HG03066 (cell line): Measurements from ENCODE around the gene PES1.
"Not testable (repeated sequence)": the region's sequence is repeated elsewhere in the genome, so short reads cannot be mapped to it uniquely, and the experiment has no call there.

Experiments used
- ATAC-seq: cut with Tn5 transposase; IDR thresholded peaks from one replicate; pipeline ENCODE4 v1.9.1; 2021; ENCODE audit warnings: low read depth; ENCODE audit not compliant: unreplicated experiment

PES1 gene

GRCh38 chr22:30591588-30592359, at the start of gene PES1:
TSS of gene PES1 (minus strand) at chr22:30591910. CDS start at chr22:30591833, 77 bp downstream.
- peak; percentile 93 for ATAC-seq

GRCh38 chr22:30640839-30641430, 49.2 kb upstream of the PES1 start:
- no peak for ATAC-seq

DNA sequence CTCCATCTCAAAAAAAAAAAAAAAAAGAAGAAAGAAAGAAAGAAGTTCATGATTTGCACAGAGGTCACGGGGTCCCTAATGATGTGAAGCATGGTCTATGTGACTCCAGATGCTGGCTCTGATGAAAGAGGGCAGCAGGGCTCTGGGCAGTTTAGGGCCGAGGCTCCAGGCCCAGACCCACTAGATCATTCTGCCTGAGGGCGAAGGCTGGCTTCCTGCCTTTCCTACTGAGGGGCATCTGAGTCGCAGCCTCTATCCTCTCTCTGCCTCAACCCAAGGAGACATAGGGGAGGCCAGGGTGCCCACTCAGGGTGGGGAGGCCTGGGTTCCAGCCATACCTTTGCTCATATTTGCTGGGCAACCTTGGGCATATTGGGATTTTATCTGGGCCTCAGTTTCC, 48.7 kb upstream of the PES1 start:
- ATAC-seq = no peak

GRCh38 chr22:30637701-30638114, 46.0 kb upstream of the PES1 start:
- no peak for ATAC-seq

DNA sequence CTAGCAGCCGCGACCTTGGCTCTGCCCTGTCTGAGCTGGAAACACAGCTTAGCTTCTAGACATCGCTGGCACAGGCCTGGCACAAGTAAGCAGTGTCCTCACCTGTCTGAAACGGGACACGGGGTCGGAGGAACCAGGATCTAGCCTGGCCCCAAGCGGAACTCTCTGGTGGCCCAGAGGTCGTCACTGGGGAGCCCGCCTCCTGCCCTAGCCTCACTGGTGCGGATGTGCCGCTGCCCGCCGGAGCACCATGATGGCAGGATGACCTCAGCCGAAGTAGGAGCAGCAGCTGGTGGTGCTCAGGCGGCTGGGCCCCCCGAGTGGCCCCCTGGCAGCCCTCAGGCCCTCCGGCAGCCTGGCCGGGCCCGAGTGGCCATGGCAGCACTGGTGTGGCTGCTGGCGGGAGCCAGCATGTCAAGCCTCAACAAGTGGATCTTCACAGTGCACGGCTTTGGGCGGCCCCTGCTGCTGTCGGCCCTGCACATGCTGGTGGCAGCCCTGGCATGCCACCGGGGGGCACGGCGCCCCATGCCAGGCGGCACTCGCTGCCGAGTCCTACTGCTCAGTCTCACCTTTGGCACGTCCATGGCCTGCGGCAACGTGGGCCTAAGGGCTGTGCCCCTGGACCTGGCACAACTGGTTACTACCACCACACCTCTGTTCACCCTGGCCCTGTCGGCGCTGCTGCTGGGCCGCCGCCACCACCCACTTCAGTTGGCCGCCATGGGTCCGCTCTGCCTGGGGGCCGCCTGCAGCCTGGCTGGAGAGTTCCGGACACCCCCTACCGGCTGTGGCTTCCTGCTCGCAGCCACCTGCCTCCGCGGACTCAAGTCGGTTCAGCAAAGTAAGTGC, 44.7 kb upstream of the PES1 start:
- no peak for ATAC-seq

DNA sequence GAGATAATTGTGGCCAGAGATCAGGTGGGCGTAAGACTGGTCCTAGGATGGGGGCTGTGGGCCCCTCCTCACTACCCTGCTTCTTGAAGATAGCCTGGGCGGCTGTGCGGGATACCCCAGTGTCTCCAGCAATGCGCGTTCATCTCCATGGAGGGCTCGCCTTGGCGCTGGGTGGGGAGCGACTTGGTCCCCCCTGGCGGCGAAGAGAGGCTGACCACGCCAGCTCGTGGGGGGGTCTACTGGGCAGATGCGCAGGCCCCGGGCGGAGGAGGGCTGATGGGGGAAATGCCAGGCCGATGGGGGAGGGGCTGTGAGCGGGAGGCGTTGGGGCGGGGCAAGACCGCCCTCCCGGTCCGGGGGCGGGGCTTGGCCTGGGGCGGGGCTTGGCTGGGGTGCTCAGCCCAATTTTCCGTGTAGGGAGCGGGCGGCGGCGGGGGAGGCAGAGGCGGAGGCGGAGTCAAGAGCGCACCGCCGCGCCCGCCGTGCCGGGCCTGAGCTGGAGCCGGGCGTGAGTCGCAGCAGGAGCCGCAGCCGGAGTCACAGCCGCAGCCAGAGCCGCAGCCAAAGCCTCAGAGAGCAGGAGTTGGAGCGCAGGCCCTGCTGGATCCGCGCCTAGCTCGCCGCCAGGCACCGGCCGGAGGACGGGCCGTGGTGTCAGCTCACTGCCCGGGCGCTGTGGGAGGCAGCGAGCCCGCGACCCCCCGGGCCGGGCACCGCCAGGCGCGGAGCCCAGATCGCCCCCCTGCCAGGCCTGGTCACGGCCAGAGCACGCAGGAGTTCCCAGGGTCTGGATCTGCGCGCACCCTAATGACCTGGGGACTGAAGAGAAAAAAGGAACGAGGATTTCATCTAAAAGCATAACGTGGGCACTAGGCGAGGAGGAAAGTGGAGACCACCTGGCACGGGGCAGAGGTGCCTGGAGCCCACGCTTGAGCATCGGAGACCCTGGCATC, 43.8 kb upstream of the PES1 start, which contains the start of gene SLC35E4:
SLC35E4 (plus strand) TSS at position 509 of the 953 bp plus-strand sequence. CDS start 670 bp downstream, outside the sequence.
- ATAC-seq = peak; percentile 65

- ATAC-seq = peak; percentile 48
Observed at GRCh38 chr22:30634471-30635233, 42.9 kb upstream of the PES1 start.

GRCh38 chr22:30631469-30631868, 39.8 kb upstream of the PES1 start:
- ATAC-seq = not testable (repeated sequence)

DNA sequence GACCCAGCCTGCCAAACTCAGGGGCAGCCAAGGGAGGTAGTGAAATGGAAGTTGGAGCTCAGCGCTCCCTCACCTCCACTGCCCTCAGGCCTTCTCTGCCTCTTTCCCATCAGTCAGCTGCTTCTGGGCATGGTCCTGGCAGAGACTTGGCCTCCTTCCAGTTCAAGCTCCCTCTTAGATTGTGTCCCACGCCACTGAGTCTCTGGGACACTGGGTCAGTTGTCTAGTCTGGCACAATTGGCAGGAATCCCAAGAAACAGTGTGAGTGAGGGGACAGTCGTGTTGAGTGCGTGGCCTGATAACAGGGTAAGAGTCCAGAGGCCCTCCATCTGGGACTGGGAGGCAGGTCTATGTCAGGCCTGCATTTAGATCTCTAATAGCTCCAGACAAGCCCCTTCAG, 36.8 kb upstream of the PES1 start:
- ATAC-seq = no peak

- no peak for ATAC-seq
Observed at GRCh38 chr22:30627471-30627870, 35.8 kb upstream of the PES1 start.

GRCh38 chr22:30626413-30626812, 34.7 kb upstream of the PES1 start:
- ATAC-seq = no peak

DNA sequence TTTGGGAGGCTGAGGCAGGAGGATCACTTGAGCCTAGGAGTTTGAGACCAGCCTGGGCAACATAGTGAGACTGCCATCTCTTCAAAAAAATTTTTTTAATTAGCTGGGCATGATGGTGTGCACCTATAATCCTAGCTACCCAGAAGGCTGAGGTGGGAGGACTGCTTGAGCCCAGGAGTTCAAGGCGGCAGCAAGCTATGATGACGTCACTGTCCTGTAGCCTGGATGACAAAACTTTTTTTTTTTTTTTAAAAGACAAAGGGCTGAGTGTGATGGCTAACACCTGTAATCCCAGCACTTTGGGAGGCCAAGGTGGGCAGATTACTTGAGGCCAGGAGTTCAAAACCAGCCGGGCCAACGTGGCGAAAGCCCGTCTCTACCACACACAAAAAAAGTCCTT, 28.2 kb upstream of the PES1 start:
- ATAC-seq = not testable (repeated sequence)

- ATAC-seq = no peak
Observed at GRCh38 chr22:30617819-30618218, 26.1 kb upstream of the PES1 start.

DNA sequence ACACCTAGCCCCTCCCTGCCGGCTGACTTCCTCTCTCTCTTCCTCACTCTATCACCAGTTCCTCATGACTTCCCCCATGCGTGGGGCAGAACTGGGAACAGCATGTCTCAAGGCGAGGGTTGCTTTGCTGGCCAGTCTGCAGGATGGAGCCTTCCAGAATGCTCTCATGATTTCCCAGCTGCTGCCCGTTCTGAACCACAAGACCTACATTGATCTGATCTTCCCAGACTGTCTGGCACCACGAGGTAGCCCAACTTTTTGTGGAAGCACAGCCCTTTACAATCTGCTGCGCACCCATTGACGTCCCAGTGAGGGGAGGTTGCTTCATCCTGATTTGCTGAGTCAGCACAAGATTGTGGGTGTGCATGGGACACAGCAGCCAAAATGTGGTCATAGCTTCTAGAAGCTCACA, 23.8 kb upstream of the PES1 start:
- no peak for ATAC-seq

GRCh38 chr22:30614879-30615278, 23.2 kb upstream of the PES1 start:
- no peak for ATAC-seq

GRCh38 chr22:30614268-30614667, 22.6 kb upstream of the PES1 start:
- ATAC-seq = no peak

DNA sequence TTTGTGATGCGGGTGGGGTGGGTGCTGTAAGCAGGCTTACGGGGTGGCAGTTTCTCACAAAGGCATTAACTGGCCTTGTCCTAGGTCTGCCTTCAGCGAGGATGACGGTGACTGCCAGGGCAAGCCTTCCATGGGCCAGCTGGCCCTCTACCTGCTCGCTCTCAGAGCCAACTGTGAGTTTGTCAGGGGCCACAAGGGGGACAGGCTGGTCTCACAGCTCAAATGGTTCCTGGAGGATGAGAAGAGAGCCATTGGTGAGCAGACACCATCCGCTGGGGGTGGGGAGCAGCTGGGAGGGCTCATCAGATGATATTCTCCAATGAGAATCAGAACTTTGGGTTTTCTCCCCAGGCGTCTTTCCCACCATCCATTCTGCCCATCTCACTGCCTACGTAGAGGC, 21.1 kb upstream of the PES1 start:
- no peak for ATAC-seq

DNA sequence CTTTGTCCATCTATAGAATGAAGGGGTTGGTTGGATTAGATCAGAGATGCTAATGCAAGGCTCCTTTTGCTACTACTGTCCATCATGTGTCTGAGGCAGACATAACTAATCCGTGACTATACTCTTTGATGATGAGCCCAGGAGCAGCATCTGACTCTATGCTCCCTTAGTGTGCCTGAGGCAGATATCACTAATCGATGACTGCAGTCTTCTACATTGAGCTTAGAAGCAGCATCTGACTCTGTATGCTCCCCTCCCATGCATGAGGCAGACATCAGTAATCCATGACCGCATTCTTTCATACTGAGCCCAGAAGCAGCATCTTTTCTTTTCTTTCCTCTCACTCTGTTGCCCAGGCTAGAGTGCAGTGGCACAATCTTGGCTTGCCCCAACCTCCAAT, 19.5 kb upstream of the PES1 start:
- no peak for ATAC-seq

DNA sequence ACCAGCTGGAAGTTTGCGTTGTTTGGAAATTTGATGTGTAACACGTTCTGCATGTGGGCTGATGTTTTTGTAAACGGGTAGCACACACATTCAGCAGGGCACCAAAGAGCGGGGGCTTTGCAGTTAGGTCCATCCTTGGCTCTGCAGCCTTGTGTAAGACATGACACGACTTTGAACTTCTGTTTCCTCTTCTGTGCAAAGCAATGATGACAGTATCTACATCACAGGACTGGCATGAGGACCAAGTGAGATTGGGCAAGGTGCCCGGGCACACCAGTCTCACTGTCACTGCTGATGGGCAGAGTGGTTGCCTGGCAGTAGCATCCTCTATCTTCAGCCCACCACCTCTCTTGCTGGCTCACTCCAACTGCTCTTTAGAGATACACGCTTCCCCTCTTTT, 18.6 kb upstream of the PES1 start:
- ATAC-seq = no peak
